ENCODE results near the gene GRAMD1B. TPM values are rescaled to one million over a fixed set of nuclear protein-coding genes. Genes with fewer than 3 reads are reported as not detected.
A peak's percentile ranks its signal among the peaks of the same experiment; 100 is the strongest.

The GRAMD1B gene
- total RNA-seq, 1 experiment from 2014 or later: 5.8 TPM

GRCh38 chr11:123409456-123410217, 20.4 kb upstream of the GRAMD1B start:
- Histone ChIP-seq H3K9me3 (ENCODE audit: insufficient read depth, low read depth) (no peaks in the 10 kb centered on the region), H4K20me1 (ENCODE audit: insufficient read depth) (no peaks in the 10 kb centered on the region), H3K27ac (no peak overlapping the region), H3K79me2 (ENCODE audit: low read depth) (no peaks in the 10 kb centered on the region), H3K36me3 (ENCODE audit: low read depth) (no peaks in the 10 kb centered on the region), H3K4me1 (replicated peaks; ENCODE audit: insufficient read depth) (no peaks in the 10 kb centered on the region), H3K4me2 (no peak overlapping the region), H2AFZ (no peak overlapping the region), H3K4me3 (no peak overlapping the region), H3F3A (ENCODE audit: insufficient read depth, low read depth) (no peaks in the 10 kb centered on the region), H3K9me2 (ENCODE audit: insufficient read depth) (no peaks in the 10 kb centered on the region), H3K27me3 (ENCODE audit: insufficient read depth, low read depth) (no peaks in the 10 kb centered on the region)
- ChIA-PET CTCF (interaction anchor here (1.1 kb wide), 1 partner anchor 69 kb away, joined by 3 read pairs; no protein-coding TSS in a partner anchor), POLR2A (ENCODE audit: unreplicated experiment) (interaction anchor here (0.6 kb wide), 1 partner anchor 66 kb away, joined by 3 read pairs; no protein-coding TSS in a partner anchor)
- BruUV-seq (replicated peaks): no TSS peak
- TF ChIP-seq EZH2 (IDR thresholded peaks at IDR 0.05; ENCODE audit: low read depth) (no peak), CTCF (conservative IDR thresholded peaks at IDR 0.05) (no peak)
- DNase-seq: no peak
- intact Hi-C loops (cut with micrococcal nuclease; ENCODE audit: unreplicated experiment): loop anchor here (10.0 kb wide), 1 partner anchor 295 kb away; no protein-coding TSS in a partner anchor

- Histone ChIP-seq H3K4me3 (no peak overlapping the region), H3K36me3 (ENCODE audit: low read depth) (no peaks in the 10 kb centered on the region), H3K4me1 (replicated peaks; ENCODE audit: insufficient read depth) (no peaks in the 10 kb centered on the region), H2AFZ (no peak overlapping the region), H3K79me2 (ENCODE audit: low read depth) (no peaks in the 10 kb centered on the region), H3K9me3 (ENCODE audit: insufficient read depth, low read depth) (no peaks in the 10 kb centered on the region), H3K4me2 (no peak overlapping the region), H3K27me3 (ENCODE audit: insufficient read depth, low read depth) (no peaks in the 10 kb centered on the region), H3F3A (ENCODE audit: insufficient read depth, low read depth) (no peaks in the 10 kb centered on the region), H3K27ac (no peak overlapping the region), H4K20me1 (ENCODE audit: insufficient read depth) (no peaks in the 10 kb centered on the region), H3K9me2 (ENCODE audit: insufficient read depth) (no peaks in the 10 kb centered on the region)
- intact Hi-C loops (cut with micrococcal nuclease; ENCODE audit: unreplicated experiment): no loop called here
- ChIA-PET POLR2A (ENCODE audit: unreplicated experiment) (no interaction called here), CTCF (no interaction called here)
- BruUV-seq (replicated peaks): no TSS peak
- no peak for DNase-seq
- TF ChIP-seq CTCF (conservative IDR thresholded peaks at IDR 0.05) (no peak), EZH2 (IDR thresholded peaks at IDR 0.05; ENCODE audit: low read depth) (no peak)
Observed at GRCh38 chr11:123410218-123410549, 19.9 kb upstream of the GRAMD1B start.

GRCh38 chr11:123413636-123414035, 16.4 kb upstream of the GRAMD1B start:
- POLR2A ChIA-PET (ENCODE audit: unreplicated experiment): no interaction called here
- Histone ChIP-seq H3K4me3 (no peak overlapping the region), H3K4me2 (no peak overlapping the region)

More at GRCh38 chr11:123413636-123414035, 16.4 kb upstream of the GRAMD1B start:
- no TSS peak for BruUV-seq (replicated peaks)
- Histone ChIP-seq H2AFZ (no peak overlapping the region), H3K4me1 (replicated peaks; ENCODE audit: insufficient read depth) (no peaks in the 10 kb centered on the region), H3K9me3 (ENCODE audit: insufficient read depth, low read depth) (no peaks in the 10 kb centered on the region), H3K79me2 (ENCODE audit: low read depth) (no peaks in the 10 kb centered on the region), H3K27ac (no peak overlapping the region), H4K20me1 (ENCODE audit: insufficient read depth) (no peaks in the 10 kb centered on the region), H3K36me3 (ENCODE audit: low read depth) (no peaks in the 10 kb centered on the region), H3K9me2 (ENCODE audit: insufficient read depth) (no peaks in the 10 kb centered on the region), H3K27me3 (ENCODE audit: insufficient read depth, low read depth) (no peaks in the 10 kb centered on the region), H3F3A (ENCODE audit: insufficient read depth, low read depth) (no peaks in the 10 kb centered on the region)
- TF ChIP-seq CTCF (conservative IDR thresholded peaks at IDR 0.05) (no peak), EZH2 (IDR thresholded peaks at IDR 0.05; ENCODE audit: low read depth) (no peak)
- intact Hi-C loops (cut with micrococcal nuclease; ENCODE audit: unreplicated experiment): no loop called here
- CTCF ChIA-PET: no interaction called here
- peak in 1 of 2 experiments; percentile 46 for DNase-seq
